CD4-positive, alpha-beta T cell treated with Interleukin-17A for 1 hour (primary cell): ENCODE data around the gene ALPG.
"Not testable (repeated sequence)": the region's sequence is repeated elsewhere in the genome, so short reads cannot be mapped to it uniquely, and the experiment has no call there.

ENCODE experiments used
- DNase-seq: peaks from one replicate; pipeline ENCODE4 v3.0.0-alpha.2; 2020

Gene ALPG

DNA sequence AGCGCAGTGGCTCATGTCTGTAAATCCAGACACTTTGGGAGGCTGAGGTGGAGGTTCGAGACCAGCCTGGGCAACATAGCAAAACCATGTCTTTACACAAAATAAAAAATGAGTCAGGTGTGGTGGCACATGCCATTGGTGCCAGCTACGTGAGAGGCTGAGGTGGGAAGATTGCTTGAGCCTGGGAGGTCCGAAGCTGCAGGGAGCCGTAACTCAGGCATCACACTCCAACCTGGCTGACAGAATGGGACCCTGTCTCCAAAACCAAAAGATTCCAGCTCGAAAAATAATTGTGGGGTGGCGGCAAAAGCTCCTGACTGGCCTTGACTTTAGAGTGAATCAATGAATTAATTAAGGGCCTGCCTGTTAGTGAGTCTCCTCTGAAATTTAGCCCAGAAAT is 29.3 kb upstream of the ALPG start:
- DNase-seq: no peak

DNA sequence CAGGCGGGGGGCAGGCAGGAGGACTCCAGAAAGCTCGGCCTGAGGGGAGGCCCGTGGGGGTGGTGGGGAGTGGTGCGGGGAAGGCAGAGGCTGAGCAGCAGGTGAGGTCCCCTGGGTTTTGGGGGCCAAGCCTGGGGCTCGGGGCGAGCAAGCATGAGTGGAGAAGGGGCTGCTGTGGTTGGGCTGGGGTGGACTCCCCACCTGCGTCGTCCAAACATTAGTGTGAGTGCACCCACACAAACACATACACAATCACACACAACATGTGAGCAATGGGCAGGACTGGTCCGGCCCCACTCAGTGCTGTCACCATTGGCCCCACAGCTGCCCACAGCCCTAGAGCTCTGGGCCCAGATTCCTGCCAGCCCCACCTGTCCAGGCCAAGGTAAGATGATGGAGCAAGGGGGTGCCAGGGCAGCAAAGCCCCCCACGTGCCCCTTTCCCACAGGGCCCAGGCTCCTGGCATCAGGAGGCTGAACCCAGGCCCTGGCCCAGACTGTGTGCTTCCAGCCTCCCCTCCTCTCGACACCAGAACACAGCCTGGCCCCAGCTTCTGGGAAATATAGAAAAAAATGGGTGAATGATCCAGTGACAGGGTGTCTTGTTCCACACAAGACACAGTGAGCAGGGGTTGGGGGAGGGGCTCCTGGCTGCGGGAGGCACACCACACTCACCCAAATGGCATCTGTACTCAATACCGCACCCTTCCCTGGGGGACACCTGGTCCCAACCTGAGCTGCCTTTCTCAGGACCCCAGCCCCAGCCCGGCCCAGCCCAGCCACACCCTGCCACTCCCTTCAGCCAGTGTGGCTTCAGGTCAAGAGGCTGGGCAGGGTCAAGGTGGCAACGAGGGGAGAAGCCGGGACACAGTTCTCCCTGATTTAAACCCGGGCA is 28.6 kb upstream of the ALPG start:
- no peak for DNase-seq

DNA sequence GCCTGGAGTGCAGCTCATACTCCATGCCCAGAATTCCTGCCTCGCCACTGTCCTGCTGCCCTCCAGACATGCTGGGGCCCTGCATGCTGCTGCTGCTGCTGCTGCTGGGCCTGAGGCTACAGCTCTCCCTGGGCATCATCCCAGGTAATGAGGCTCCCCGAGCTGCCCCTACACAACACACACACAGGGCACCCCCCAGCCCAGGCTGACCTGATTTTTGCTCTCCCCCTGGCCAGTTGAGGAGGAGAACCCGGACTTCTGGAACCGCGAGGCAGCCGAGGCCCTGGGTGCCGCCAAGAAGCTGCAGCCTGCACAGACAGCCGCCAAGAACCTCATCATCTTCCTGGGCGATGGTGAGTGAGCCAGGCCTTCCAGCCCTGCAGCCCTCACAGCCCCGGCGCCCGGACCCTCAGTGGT is 27.9 kb upstream of the ALPG start, which contains the start of gene ALPP:
Gene ALPP (plus strand): TSS at position 17 of the 417 bp plus-strand sequence. CDS start 52 bp downstream, at position 69.
- DNase-seq: not testable (repeated sequence)

DNA sequence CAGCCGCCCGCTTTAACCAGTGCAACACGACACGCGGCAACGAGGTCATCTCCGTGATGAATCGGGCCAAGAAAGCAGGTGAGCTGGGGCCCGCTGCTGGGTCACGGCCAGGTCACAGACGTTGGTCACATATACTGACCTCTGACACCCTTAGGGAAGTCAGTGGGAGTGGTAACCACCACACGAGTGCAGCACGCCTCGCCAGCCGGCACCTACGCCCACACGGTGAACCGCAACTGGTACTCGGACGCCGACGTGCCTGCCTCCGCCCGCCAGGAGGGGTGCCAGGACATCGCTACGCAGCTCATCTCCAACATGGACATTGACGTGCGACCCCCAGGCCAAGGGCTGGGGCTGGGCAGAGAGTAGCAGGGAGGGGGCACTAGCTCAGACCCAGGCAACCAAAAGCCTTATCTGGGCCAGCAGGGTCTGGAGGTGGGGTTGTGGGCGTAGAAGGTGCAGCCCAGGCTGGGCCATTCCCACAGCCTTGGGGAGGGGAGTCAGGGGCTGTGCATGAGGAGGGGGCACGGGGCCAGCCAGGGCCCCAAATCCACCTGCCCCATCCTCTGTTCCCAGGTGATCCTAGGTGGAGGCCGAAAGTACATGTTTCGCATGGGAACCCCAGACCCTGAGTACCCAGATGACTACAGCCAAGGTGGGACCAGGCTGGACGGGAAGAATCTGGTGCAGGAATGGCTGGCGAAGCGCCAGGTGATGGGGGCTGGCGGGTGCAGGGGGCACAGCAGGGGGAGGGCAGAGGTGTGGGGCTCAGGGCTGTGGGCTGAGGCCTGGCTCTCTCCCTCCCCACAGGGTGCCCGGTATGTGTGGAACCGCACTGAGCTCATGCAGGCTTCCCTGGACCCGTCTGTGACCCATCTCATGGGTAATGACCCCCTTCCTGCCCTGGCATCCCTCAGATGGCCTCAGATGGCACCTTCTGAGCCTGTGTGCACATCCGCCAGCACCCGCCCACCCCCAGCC is 26.7 kb upstream of the ALPG start:
- not testable (repeated sequence) for DNase-seq

DNA sequence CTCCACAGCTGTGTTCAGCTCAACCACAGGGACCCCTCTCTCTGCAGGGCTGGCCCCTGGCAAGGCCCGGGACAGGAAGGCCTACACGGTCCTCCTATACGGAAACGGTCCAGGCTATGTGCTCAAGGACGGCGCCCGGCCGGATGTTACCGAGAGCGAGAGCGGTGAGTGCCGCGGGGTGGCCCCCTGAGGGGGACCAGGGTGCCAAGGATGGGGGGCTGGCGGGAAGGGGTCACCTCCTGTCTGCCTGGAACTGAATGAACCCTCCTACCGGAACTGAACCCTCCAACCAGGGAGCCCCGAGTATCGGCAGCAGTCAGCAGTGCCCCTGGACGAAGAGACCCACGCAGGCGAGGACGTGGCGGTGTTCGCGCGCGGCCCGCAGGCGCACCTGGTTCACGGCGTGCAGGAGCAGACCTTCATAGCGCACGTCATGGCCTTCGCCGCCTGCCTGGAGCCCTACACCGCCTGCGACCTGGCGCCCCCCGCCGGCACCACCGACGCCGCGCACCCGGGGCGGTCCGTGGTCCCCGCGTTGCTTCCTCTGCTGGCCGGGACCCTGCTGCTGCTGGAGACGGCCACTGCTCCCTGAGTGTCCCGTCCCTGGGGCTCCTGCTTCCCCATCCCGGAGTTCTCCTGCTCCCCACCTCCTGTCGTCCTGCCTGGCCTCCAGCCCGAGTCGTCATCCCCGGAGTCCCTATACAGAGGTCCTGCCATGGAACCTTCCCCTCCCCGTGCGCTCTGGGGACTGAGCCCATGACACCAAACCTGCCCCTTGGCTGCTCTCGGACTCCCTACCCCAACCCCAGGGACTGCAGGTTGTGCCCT is 25.2 kb upstream of the ALPG start:
- not testable (repeated sequence) for DNase-seq

DNA sequence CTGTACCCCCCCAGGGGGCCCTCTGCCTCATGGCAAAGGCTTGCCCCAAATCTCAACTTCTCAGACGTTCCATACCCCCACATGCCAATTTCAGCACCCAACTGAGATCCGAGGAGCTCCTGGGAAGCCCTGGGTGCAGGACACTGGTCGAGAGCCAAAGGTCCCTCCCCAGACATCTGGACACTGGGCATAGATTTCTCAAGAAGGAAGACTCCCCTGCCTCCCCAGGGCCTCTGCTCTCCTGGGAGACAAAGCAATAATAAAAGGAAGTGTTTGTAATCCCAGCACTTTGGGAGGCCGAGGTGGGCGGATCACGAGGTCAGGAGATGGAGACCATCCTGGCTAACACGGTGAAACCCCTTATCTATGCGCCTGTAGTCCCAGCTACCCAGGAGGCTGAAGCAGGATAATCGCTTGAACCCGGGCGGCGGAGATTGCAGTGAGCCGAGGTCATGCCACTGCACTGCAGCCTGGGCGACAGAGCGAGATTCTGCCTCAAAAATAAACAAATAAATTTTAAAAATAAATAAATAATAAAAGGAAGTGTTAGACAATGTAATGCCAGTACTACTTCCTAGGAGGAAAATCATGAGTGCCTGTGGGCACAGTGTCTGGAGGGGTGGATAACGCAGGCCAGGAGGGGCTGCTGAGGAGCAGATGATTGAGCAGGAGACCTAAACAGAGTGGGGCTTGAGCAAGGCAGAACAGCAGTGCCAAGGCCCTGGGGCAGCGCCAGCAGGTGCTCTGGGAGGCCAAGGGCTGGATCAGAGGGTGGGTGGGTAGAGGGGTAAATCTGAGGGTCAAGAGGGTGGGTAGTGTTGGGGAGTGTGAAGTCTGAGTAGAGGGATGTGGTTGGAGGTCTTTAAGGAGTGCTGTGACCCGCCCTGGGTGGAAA is 24.1 kb upstream of the ALPG start:
- DNase-seq: no peak

DNA sequence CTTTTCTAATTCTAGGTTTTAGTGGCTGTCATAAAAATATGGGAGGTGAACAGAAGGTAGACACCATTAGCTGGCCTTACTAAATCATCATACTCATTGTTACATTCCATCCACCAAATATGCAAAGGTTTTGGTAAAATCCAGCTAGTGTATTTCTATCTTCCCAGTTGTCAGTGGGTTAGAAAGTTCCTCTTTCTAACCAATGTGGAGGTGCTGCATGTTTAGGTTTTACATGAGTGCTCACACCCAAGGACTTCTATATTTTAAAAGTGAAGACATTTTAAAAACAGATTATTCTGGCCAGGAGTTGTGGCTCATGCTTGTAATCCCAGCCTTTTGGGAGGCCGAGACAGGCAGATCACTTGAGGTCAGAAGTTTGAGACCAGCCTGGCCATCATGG is 22.2 kb upstream of the ALPG start:
- no peak for DNase-seq

DNA sequence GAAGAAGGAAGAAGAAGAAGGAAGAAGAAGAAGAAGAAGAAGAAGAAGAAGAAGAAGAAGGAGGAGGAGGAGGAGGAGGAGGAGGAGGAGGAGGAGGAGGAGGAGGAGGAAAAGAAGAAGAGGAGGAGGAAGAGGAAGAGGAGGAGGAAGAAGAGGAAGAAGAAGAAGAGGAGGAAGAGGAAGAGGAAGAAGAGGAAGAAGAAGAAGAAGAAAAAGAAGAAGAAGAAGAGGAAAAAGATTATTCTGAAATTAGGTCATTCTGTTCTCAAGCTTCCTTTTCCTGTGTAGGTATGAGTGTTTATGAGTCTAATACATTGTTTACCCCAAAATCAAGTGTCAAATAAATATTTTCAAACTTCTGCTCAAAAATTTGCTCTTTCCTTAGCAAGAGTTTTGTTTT is 21.6 kb upstream of the ALPG start:
- not testable (repeated sequence) for DNase-seq

DNA sequence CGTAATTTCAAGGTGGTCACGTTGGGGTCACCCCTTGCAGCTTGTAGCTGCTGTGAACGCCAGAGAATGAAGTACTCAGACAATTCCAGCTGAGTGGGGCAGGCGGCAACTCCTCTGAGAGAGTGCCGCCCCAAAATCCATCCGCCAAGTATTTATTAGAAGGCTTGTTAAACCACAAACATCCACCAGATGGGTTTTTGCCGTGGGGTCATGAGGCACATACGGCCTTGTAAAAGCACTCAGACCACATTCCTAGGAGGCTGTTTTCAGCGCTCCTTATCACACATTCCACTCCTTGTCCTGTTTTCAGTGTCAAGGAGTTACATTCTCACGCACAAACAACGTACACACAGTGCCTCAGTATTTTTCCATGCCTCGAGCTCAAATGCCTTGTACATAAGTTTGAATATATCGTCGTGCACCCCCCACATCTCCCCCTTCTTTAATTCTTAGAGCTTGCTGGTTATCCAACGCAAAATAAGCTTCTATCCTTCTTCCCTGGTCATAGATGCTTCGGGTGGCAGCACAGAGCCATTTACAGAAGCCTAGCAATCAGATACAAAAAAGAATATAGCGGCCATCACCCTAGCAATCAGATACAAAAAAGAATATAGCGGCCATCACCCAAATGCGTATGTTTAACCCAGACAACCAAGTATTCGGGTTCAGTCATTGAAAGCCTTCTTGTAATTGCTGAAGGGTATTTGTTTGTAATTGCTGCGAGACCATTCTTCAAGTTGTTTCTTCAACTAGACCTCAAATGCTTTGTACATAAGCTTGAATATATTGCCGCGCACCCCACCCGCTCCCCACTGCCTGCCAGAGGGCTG is 20.8 kb upstream of the ALPG start:
- DNase-seq: no peak

DNA sequence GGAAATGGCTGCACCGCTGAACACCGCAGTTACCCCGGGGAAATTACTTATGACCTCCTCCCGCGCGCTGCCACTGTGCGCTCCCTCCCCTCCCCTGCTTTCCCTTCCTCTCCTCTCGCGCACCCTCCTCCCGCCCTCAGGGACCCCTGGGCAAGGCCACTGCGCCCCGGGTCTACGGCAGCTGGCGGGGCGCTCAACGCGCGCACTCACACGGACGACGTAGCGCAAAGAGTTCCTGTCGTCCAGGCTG is 20.2 kb upstream of the ALPG start:
- no peak for DNase-seq

DNA sequence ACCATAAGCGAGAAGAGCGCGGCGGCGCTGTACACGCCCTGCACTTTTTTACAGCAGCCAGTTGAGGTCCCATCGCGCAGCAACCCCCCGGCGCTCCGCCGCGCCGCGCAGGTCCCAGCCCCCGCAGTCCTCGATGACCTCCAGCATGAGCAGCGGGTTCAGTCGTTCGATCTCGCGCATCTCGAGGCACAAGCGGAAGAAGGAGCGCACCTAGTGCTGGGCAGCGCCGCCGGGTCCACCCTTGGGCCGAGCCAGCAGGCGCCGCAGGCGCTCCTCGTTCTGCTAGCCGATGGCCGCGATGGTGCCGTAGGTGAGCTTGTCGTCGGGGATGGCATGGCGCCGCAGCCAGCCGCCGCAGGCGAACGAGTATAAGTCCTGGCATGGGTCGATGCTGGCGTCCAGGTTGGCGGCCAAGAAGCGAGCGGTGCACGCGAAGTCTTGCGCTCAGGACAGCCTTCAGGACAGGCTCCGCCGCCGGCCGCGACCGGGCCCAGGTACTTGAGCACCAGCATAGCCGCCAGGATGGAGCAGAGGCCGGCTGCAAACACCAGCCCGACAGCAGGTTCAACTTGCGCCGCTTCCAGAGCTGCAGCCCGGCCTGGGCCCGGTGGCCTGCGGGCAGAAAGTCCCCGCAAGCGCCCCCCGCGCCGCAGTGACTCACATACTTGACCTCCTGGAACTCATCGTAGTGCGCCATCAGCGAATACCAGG is 19.7 kb upstream of the ALPG start:
- DNase-seq: no peak

DNA sequence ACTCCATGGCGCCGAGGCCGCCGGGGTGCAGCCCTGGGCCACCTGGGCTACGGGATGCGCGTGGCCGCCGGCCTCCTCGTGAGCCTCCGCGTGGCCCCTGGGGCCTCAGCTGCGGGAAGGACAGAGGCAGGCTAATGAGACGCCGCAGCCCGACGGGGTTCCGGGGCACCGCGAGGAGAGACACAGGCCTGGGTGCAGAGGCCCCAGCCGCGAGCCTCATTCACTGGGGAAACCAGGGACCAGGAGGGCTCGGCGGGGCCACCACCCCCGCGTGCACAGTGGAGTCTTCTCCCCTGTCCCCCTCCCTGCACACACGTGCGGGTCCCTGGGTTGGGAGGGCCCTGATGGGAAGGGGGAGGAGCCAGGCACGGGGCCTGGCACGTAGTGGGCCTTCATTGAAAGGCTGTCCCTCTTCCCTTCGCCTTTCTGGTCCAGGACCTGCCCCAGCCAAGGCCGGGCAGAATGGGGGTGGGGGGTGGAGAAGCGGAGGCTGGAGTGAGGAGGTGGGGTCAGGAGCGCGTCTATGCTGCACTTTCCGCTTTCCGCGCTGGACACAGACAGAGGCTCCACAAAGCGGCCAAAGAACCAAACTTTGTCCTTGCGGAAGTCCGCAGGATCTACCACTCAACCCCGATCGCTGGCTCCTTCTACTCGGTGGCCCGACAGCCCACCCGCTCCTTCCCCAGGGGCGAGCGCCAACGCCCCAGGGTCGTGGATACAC is 19.0 kb upstream of the ALPG start:
- no peak for DNase-seq

DNA sequence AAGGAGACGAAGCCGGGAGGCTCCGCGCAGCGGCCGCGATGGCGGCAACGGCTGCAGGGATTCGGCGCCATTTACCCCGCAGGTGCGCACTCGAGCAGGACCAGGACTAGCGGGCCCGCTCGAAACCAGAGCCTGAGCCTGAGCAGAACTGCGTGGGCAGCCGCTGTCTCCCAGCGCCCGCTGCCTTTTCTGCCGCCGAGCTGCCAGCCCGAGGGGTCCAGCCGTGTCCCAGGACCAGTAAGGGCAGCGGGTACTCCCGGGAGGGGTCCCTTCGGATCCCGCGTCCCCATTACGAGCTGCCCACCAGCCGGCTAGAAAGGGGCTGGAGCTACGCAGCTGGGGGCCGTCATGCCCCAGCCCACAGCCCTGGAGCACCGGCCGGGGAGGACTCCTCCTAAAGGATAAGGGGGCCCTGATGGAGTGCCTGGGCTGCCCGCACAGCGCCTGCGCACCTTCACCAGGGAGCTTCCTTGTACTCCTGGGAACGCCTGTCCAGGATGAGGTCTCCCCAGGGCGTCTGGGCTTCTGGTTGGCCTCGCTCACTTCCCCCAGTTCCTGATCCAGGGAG is 18.2 kb upstream of the ALPG start:
- DNase-seq: no peak

DNA sequence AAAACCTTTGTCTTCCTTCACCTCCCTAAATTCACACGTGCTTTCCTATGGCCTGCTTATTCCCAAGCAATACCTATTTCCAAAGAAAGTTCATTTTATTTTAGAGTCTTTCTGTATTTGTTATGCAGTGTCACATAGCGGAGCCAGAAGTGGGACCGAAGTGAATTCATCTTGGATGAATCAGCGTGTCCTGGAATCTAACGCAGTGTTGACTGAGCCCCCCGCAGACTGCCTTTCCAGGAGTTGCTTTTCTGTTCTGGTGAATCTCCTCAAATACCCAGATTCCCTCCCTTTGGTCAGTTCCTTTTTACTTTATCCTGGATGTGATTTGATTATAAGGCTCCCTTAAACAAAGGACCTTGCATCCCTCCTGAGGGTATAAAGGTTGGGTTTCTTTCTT is 17.3 kb upstream of the ALPG start:
- no peak for DNase-seq

DNA sequence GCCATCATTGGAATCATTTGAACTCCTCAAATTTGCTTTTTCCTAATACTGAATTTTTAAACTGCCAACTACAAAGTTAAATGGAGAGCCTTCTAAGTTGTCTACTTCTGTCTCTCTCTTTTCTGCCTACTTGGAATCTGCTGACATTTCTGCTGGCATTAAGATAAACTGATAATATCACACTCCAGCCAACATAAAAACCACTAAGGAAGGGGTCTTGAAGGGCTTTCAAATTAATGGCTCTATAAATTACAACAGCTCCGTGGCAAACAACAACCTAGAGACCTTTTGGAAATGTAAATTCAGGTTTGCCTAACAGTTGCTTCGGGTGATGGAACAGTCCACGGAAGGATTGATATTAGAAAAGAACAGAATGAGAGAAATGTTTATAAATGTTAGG is 16.0 kb upstream of the ALPG start:
- DNase-seq: no peak

DNA sequence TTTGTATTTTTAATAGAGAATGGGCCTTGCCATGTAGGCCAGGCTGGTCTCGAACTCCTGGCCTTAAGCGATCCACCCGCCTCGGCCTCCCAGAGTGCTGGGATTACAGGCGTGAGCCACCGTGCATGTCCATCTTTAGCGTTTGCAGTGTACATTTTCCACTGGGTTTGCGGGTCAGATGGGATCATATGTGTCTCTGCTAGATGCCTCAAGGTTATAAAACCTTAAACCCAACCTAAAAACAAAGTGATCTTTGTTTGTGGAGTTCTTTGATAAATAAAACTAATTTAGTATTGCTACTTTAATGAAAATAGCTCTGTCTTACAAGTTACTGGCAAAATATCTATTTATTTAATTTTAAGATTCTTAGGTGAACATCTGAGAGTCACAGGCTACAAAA is 13.1 kb upstream of the ALPG start:
- no peak for DNase-seq

DNA sequence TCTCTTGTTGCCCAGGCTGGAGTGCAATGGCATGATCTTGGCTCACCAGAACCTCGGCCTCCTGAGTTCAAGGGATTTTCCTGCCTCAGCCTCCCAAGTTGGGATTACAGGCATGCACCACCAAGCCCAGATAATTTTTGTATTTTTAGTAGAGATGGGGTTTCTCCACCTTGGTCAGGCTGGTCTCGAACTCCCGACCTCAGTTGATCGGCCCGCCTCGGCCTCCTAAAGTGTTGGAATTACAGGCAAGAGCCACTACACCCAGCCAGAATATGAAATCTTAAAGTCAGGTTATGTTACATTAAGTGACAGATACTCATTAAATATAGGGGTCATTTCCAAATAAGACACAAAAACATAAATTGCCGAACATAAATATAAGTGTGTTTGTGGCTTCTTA is 12.2 kb upstream of the ALPG start:
- DNase-seq: not testable (repeated sequence)

DNA sequence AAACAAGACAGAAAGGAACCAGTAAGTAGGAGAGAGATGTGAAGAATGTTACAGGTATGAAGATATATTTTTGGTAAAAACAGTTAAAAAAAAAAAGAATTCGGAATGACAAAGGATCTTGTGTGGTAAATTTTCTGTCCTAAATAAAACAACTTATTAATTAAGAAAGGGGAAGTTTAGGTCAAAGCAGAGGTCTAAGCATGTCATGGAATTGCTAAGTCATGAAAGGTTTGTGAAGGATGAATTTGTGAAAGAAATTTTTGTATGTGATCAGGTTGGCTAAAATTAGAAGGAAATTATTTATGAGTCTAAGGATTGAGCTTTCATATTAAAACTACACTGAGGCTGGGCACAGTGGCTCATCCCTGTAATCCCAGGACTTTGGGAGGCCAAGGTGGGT is 11.1 kb upstream of the ALPG start:
- no peak for DNase-seq

DNA sequence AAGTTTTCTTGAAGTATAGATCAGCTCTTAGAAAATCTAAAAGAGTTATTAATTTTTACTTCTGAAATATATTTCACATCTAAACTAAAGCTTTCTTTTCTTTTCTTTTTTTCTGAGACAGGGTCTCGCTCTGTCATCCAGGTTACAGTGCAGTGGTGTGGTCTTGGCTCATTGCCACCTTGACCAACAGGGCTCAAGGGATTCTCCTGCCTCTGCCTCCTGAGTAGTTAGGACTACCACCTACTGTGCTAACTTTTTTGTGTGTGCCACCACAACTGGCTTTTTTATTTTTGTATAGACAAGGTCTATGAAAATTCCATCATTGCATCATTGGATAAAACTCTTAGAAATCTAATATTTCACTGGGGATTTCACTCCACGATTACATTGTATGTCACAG is 10.0 kb upstream of the ALPG start:
- DNase-seq: no peak
